Activated CD4-positive, CD25-positive, alpha-beta regulatory T cell treated with anti-CD3 and anti-CD28 coated beads, Interleukin-2, amount 50 U/mL, for 72 hours (primary cell): Measurements from ENCODE around the gene ATF6.
"Not testable (repeated sequence)": the region's sequence is repeated elsewhere in the genome, so short reads cannot be mapped to it uniquely, and the experiment has no call there.

ENCODE experiments used
- DNase-seq: peaks from one replicate; pipeline ENCODE4 v3.0.0; 2021

Gene ATF6, protein sequence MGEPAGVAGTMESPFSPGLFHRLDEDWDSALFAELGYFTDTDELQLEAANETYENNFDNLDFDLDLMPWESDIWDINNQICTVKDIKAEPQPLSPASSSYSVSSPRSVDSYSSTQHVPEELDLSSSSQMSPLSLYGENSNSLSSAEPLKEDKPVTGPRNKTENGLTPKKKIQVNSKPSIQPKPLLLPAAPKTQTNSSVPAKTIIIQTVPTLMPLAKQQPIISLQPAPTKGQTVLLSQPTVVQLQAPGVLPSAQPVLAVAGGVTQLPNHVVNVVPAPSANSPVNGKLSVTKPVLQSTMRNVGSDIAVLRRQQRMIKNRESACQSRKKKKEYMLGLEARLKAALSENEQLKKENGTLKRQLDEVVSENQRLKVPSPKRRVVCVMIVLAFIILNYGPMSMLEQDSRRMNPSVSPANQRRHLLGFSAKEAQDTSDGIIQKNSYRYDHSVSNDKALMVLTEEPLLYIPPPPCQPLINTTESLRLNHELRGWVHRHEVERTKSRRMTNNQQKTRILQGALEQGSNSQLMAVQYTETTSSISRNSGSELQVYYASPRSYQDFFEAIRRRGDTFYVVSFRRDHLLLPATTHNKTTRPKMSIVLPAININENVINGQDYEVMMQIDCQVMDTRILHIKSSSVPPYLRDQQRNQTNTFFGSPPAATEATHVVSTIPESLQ

DNA sequence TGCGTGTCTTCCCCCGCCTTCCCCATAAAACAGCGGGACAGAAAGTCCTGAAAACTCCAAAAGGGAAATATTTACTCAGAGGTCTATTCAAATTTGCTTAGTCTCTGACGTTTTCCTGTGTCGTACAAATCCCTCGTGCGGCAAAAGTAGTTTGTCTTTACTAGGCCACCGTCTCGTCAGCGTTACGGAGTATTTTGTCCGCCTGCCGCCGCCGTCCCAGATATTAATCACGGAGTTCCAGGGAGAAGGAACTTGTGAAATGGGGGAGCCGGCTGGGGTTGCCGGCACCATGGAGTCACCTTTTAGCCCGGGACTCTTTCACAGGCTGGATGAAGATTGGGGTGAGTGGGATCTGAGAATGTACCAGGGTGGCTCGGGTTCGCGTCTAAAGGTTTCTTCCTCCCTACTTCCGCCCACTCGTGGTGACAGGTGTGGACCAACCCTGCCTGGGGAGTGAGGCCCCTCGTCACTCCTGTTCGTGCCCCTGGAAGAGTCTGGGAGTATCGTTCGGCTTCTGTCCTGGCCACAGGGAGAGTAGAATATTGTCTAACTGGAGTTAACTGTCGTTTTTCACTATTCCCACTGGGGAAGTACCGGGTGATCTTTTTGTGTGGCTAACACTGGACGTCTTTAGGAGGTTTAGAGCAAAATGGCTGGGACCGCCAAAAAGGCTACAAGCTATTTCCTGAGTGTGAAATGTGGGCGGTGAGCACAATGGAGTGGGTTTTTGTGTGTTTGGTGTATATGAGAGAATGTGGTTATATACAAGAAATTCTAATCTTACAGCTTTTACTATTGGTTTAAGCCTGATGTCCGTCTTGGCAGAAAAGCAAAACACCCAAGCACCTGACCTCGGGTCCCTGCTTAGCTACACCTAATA lies at the start of gene ATF6:
Gene ATF6, plus strand, starts transcription at position 219 of the 880 bp plus-strand sequence. Its CDS starts 41 bp downstream, at position 260.
- peak; percentile 76 for DNase-seq

DNA sequence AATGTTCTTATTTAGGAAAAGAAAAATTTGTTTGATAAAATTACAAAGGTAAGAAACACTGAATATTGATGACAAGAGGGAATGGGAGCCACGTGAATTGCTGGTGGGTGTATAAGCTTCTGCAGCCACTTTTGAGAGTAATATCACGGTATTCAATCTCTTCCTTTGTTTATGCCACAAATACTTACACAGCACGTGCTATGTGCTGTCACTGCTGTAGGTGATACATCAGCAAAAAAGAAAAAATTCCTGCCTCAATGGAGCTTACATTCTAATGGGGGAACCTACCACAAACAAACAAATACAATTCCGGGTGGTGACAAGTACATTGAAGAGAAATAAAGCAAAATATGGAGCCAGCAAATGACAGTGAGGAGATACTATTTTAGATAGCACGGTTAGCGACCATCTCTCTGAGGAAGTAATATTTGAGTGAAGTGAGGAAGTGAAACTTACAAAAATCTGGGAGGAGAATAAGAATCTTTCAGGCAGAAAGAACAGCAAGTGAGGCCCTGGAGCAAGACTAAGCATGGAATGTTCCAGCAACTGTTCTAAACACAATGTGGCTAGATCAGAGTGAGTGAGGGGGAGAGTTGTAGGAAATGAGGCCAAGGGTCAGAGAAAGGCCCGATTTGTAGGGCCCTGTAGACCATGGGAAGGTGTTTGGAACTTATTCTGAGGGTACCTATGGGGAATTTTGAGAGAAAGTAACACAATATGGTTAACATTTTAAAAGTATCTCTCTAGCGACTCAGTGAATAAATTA lies 47.4 kb upstream of the ATF6 start:
- DNase-seq = no peak

DNA sequence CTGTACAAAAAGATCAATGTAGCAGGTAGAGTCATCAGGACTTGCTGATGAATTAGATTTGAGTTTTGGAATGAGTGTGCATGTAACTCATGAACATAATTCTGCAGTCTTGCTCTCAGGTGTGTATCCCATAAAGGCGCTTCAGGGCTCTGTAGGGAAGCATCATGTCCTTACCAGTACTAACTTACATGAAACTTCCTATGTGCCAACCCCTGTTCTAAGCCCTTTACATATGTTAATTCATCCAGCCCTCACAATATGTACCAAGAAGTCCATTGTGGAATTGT lies 46.9 kb upstream of the ATF6 start:
- DNase-seq = no peak

DNA sequence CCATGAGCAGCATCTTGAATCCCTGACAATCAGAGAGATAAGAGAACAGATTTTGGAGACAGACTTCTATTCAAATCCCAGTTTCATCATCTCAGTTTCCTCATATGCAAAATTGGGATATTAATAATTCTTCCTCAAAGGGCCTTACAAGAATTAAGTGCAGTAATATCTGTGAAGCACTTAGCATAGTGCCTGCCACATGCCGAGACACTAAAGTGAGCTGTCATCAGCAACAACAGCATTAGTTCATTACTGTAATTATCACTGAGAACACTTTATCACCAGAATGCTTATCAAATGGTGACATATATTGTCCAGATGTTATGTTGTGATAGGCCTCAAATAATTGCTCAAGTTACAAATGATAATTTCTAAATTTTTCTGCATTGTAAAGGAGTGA lies 45.7 kb upstream of the ATF6 start:
- DNase-seq = no peak

DNA sequence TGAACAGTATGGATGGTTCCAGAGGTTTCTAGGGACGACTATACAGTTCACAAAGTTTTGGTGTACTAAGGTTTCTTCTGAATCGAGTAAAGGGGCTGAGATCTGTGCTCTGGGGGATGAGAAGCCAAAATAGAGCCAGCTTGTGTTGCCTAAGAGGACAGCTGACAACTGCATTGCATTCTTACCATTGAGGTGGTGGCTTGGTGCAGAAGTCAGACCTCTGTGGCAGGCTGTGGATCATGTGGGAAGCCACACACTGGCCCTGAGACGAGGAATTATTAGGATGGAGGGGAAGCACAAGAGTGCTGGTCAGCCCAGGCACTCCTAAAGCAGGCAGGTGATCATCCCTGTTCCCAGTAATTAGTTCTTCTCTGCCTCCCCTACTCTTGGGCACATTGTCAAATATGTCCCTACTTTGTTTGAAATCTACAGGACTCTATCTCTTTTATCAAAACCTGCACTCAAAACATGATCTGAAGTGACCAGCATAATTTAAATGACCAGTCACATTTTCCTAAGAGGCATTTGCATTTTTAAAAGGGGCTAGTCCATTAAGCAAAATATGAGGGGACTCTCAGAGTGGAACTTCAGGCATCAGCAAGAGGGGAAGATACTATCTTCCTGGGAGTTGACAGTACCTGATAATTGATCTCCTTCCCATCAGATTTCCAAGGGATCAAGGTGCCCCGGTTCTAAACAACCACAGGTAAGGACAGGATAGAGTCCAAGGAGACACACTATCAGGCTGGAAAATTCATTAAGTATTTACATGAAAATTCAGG lies 45.0 kb upstream of the ATF6 start, which contains the start of gene FCRLB:
Gene FCRLB, plus strand, starts transcription at position 589 of the 782 bp plus-strand sequence. CDS start 1,129 bp downstream, outside the sequence.
- DNase-seq = no peak

DNA sequence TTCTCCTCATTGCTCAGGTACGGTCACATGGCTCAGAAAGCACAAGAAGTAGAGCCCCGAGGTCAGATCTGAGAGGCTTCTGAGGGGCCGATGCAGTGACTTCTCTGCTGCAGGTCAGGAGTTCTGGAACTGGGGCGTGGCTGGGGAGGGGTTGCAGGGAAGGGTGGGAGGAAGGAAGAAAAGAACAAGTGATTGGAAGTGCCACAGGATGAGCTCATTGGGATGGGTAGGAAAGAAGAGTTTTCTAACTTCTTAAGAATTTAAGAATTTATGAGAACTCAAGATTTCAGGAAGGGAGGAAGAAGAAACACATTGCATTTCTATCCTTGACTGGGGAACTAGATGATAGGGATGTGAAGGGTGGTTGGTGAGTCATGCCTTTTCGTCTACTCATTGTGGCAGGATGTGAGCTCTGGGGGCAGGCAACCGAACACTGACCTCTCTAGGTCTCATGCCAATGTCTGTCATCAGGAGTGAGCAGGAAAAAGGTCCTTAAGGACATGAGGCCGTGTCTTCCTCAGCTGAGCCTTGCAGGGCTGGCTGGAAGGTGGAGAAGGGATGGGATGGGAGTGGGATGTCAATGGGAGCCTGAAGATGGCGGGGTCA lies 44.3 kb upstream of the ATF6 start:
- no peak for DNase-seq

DNA sequence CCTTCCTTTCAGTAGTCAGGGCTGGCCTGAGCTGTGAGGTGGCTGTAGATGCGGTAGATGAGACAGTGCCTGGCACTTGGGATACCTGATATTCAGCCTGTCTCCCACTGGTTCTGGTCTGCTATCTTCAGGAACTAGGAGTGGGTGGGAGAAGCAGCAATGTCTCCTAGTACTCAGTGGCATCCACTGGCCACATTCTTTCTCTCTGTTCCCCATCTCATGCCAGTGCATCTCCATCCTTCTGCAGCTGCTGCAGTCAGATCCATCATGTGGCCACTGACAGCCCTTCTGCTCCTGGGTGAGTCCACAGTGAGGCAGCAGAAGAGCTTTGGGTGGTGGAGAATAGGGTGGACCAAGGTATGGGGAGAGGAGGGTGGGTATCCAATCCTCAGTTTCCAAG lies 43.7 kb upstream of the ATF6 start:
- DNase-seq = no peak

DNA sequence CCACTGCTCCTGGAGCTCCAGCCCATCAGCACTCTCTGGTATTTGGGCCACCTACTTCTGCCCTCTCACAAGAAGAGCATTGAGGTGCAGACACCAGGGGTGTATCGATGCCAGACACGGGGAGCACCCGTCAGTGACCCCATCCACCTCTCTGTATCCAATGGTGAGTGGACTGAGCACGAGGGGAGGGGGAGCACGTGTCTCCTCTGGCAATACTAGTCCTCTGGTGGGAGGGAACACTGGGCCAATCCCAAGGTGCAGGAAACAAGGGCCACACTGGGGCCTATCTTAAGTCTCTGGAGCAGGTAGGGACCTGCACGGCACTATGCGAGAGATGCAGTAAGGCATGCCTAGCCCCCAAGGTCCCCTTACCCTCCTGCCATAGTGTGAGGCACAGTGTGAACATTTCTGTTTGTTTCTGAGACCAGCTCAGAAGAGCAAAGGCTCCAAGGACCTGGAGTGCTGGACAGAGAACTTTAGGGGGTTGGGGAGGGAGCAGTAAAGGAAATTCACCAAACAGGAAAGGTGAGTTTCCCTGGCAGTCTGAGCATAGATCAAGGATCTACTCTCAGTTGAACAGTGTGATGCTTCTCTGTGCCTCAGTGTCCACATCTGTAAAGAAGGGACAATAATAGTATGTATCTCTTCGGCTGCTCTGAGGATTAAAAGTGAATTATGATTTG lies 42.5 kb upstream of the ATF6 start:
- DNase-seq = no peak

DNA sequence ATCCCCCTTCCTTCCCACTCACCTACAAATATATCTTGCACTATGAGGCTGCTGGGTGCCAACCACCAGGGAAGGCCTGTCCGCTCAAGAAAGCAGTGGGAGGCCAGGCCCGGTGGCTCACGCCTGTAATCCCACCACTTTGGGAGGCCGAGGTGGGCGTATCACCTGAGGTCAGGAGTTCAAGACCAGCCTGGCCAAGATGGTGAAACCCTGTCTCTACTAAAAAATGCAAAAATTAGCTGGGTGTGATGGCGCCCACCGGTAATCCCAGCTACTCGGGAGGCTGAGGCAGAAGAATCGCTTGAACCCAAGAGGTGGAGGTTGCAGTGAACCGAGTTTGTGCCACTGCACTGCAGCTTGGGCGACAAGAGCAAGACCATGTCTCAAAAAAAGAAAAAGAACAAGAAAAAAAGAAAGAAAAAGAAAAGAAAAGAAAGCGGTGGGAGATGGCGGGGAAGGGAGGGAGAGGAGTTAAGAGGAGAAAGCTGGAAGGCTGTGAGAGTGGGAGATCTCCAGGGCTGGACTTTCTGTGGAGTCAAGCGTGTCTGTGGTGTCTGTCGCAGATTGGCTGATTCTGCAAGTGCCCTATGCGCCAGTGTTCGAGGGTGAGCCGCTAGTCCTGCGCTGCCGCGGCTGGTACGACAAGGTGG lies 40.7 kb upstream of the ATF6 start:
- DNase-seq = not testable (repeated sequence)

DNA sequence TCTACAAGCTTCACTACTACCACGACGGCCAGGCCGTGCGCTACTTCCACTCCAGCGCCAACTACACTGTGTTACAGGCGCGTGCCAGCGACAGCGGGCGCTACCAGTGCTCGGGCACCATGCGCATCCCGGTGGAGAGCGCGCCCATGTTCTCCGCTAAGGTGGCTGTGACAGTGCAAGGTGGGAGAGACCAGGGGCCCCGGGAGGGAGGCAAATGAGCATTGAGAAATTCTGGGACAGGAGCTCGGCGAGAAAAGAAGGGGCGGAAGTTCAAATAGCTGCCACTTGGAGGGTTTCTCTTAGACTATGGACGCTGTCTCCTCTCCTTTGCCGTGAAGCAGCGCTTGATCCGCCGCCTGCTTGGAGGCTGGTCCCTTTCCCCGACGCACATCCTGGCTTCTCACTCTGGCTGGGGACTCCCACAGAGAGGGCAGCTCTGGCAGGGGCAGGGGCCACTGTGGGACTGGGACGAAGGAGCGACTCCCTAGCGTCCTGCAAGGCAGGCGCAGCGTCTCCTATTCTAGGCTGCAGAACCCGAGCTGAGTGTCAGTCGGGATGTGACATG lies 40.1 kb upstream of the ATF6 start:
- DNase-seq = peak; percentile 37

DNA sequence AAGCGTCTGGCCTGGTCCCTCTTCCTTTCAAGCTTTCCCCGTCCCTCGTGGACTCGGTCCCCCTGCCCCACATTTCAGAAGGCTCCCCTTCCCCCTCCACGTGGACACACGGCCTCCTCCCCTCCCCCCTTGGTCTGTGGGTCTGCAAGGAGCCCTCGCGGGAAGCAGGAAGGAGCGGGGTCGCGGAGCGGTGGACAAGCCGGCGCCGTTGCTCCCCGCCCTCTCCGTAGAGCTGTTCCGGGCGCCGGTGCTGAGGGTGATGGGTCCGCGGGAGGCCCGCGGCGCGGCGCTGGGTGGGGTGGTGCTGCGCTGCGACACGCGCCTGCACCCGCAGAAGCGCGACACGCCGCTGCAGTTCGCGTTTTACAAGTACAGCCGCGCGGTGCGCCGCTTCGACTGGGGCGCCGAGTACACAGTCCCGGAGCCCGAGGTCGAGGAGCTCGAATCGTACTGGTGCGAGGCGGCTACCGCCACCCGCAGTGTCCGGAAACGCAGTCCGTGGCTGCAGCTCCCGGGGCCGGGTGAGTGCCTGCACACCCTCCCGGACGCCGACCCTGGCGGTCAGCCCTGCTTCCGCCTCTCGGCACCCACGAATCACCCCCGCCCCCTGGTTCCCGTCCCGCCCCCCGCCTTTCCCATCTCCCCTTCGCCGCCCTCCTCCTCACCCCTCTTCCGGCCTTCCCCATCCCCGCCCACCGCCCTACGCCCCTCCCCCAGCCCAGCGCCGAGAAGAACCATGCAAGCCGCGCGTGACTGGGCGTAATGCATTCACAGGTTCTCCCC lies 39.5 kb upstream of the ATF6 start:
- peak; percentile 60 for DNase-seq

DNA sequence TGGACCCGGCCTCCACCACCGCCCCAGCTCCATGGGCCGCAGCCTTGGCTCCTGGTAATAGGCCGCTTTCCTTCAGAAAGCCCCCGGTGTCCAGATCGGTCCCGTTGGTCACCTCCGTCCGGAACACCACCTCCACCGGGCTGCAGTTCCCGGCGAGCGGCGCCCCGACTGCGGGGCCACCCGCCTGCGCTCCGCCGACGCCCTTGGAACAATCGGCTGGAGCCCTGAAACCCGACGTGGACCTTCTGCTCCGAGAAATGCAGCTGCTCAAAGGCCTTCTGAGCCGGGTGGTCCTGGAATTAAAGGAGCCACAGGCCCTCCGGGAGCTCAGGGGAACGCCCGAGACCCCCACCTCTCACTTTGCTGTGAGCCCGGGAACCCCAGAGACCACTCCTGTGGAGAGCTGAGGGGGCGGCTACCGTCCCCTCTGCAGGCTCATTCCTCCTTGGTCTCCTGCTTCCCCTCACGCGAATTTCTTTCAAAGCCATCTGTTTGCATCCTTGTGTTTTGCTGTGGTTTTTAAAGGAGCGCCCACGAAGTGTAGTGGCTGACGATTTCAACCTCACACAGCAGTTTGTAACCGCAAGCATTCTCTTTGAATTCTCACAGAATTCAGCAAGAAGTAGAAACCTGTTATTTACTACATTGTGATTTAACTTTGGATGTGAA lies 38.7 kb upstream of the ATF6 start:
- DNase-seq = no peak

DNA sequence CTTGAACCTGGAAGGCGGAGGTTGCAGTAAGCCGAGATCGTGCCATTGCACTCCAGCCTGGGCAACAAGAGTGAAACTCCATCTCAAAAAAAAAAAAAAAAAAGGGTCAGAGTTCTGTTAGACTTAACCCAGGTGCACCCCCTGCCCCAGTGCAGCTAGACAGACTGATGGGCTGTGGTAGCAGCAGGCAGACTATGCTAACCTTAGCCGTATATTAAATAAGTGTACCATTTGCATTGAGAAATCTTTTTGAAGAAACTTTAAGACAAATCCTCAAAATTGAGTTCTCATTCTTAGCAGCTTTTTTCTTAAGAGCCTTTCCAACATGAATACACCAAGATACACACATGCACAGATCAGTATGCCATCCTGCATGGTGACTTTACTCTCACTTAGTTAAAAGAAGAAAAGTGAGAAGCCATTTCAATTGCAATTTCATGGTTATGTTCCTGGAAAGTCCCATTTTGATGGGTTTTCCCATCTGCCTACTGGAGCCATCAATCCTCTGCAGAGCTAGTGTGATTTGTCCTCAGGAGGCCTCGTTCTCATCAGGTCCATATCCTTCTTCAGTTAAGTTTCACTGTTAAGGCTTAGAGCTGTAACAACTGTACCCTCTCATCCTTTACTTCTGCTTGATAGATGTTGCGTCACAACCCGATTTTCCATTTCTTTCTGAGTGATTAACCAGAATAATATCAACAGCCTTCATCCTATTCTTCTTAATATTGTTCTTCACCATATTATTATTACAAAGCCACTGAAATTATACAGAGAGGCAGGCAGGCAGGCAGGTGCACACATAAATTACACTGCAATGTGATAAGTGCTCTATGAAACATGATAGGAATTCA lies 37.5 kb upstream of the ATF6 start:
- no peak for DNase-seq

DNA sequence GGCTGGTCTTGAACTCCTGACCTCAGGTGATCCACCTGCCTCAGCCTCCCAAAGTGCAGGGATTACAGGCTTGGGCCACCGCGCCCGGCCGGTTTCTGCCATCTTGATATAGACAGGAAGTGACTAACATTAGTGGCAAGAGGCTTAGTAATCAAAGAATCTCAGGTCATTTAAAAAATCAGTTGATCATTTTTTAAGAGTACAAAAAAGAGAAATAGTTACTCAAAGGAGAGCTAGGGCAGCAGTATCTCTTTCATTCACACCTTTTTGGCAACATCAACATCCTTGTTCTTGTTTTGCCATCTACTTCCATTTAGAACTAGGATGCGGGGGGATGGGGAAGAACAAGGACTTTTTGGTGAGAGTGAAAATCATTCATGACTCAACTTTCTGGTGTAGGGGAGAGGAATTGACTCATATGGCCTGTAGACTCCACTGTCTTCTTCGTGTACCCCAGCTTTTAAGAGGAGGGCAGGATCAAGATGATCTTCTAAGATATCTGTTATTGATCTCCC lies 36.0 kb upstream of the ATF6 start:
- DNase-seq = no peak

DNA sequence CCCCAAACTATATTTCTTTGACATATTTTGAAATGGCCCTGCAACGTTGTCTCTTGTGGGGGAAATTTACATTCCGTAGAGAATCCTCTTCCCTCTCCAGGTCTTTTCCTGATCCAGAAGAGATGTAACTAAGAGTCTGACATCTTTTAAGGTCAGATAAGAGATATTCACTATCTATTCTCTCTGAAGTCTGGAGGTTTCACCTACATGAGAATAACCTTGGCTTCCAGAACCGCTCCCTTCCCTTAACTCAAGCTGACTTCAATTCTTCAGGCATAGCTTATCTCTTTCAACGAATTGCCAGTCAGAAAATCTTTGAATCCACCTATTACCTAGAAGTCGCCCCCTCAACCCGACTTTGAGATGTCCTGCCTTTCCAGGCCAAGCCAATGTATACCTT lies 34.9 kb upstream of the ATF6 start:
- no peak for DNase-seq

DNA sequence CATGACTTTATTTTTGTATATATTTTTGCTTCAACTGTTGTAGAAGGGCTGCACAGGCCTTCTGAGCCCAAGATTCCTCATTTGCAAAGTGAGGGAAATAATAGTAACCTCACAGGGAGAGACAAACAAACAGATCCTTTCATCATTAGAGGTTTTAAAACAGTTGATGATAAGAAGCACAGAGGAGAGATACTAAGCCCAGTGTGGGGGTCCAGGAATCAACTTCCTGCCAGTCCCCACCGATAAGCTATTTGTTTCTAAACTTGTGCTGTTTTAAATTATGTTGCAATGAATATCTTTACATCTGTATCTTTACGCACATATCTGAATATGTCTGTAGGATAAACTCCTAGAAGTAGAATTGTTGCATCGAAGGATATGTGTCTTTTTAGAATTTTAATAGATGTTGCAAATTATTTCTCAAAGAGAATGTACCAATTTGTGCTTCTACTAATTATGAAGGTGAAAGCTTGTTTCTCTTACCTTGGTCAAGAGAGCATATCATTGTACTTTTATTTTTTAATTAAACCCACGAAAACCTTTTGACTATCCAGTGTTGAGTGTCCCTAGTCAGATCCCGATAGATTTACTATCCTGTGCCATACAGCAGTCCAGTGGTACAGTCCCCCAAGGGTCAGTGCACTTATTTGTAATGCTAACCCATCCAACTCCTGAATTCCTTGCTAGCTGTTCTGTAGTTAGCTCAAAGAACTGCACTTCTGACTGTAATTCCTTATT lies 34.0 kb upstream of the ATF6 start:
- no peak for DNase-seq

DNA sequence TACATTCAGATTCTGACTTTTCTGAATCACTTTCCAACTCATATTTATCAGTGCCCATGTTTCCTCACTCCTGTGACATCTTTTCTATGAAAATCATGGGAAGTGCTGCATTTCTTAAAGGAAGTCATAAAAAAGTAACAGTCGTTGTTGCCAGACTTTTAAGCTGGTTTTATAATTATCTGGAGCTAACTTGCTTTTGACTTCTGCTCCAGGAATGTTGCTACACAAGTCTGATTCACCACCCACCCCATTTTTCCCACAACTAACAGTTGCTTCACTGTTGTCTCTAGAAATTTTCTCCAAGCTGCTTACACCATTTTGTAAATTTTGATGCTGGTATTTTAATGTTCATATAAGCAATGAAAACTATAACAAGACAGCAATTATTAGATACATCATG lies 32.6 kb upstream of the ATF6 start:
- no peak for DNase-seq
